HG03066 (cell line): ENCODE measurements around the gene CENPB.

Source experiments
- ATAC-seq: cut with Tn5 transposase; IDR thresholded peaks from one replicate; pipeline ENCODE4 v1.9.1; 2021; ENCODE audit warnings: low read depth; ENCODE audit not compliant: unreplicated experiment

The CENPB gene

GRCh38 chr20:3751675-3752385, 34.7 kb downstream of the CENPB start:
- no peak for ATAC-seq

- no peak for ATAC-seq
Observed at GRCh38 chr20:3751305-3751674, 35.2 kb downstream of the CENPB start.

- no peak for ATAC-seq
Observed at GRCh38 chr20:3749689-3750531, 36.6 kb downstream of the CENPB start.

GRCh38 chr20:3749087-3749688, 37.4 kb downstream of the CENPB start:
- ATAC-seq: no peak

GRCh38 chr20:3748073-3748472, 38.5 kb downstream of the CENPB start:
- no peak for ATAC-seq

- ATAC-seq: no peak
Observed at GRCh38 chr20:3747471-3747870, 39.1 kb downstream of the CENPB start.

GRCh38 chr20:3745686-3746173, 40.8 kb downstream of the CENPB start:
- ATAC-seq: no peak

GRCh38 chr20:3744806-3745685, 41.5 kb downstream of the CENPB start:
- no peak for ATAC-seq

- ATAC-seq: no peak
Observed at GRCh38 chr20:3744037-3744436, 42.5 kb downstream of the CENPB start.

- ATAC-seq: no peak
Observed at GRCh38 chr20:3743251-3743650, 43.3 kb downstream of the CENPB start.

GRCh38 chr20:3741836-3742458, 44.6 kb downstream of the CENPB start:
- no peak for ATAC-seq

GRCh38 chr20:3740615-3741301, 45.8 kb downstream of the CENPB start:
- no peak for ATAC-seq

GRCh38 chr20:3739926-3740451, 46.6 kb downstream of the CENPB start:
- ATAC-seq: no peak

GRCh38 chr20:3739054-3739925, 47.2 kb downstream of the CENPB start:
- no peak for ATAC-seq

GRCh38 chr20:3738111-3739053, 48.2 kb downstream of the CENPB start:
- no peak for ATAC-seq

- no peak for ATAC-seq
Observed at GRCh38 chr20:3735768-3736167, 50.8 kb downstream of the CENPB start.
